Neural cell (in vitro differentiated cells): ENCODE data around the gene RAB18. TPM values are rescaled to one million over a fixed set of nuclear protein-coding genes. Genes with fewer than 3 reads are reported as not detected.

ENCODE experiments used
- H2AFZ ChIP-seq: fragments of 200-600, 300-800 bp; sonication (generic), shearing (Covaris generic); 2 replicates; pipeline ENCODE4 v1.6.0; 2014; ENCODE audit warnings: low read depth, mild to moderate bottlenecking, antibody characterized with exemption, low read length, moderate library complexity
- H3F3A ChIP-seq: fragments of 200-600 bp; shearing (Covaris generic); 2 replicates; pipeline ENCODE4 v1.6.1; 2016; ENCODE audit warnings: mild to moderate bottlenecking, moderate library complexity, mixed read lengths, antibody characterized with exemption, low read length; ENCODE audit not compliant: insufficient read depth, poor library complexity, severe bottlenecking
- H3K27ac ChIP-seq: fragments of 200-600, 300-800 bp; sonication (generic), shearing (Covaris generic); 2 replicates; pipeline ENCODE4 v1.5.1; 2014; ENCODE audit warnings: mild to moderate bottlenecking, low read length, moderate library complexity
- H3K27me3 ChIP-seq: fragments of 300-800, 200-600 bp; sonication (generic), shearing (Covaris generic); 2 replicates; pipeline ENCODE4 v1.6.0; 2014; ENCODE audit warnings: mild to moderate bottlenecking, low read depth, low read length, moderate library complexity; ENCODE audit not compliant: insufficient read depth
- H3K36me3 ChIP-seq: fragments of 300-800, 200-600 bp; sonication (generic), shearing (Covaris generic); 2 replicates; pipeline ENCODE4 v1.5.1; 2014; ENCODE audit warnings: mild to moderate bottlenecking, antibody characterized with exemption, low read length, moderate library complexity; ENCODE audit not compliant: insufficient read depth
- H3K4me2 ChIP-seq: fragments of 300-800, 200-600 bp; sonication (generic), shearing (Covaris generic); 2 replicates; pipeline ENCODE4 v1.6.0; 2014; ENCODE audit warnings: mild to moderate bottlenecking, low read length
- H3K4me3 ChIP-seq: fragments of 300-800, 200-600 bp; sonication (generic), shearing (Covaris generic); 2 replicates; pipeline ENCODE4 v1.5.1; 2014; ENCODE audit warnings: mild to moderate bottlenecking, low read length, moderate library complexity
- H3K79me2 ChIP-seq: fragments of 200-600 bp; shearing (Covaris generic); replicated peaks from 2 replicates; pipeline ENCODE4 v1.6.0; 2014; ENCODE audit warnings: mild to moderate bottlenecking, low read length, moderate library complexity; ENCODE audit not compliant: insufficient read depth
- H3K9ac ChIP-seq: fragments of 300-800, 200-600 bp; sonication (generic), shearing (Covaris generic); 2 replicates; pipeline ENCODE4 v1.6.1; 2016; ENCODE audit warnings: mild to moderate bottlenecking, low read length, mixed read lengths
- H3K9me2 ChIP-seq: fragments of 200-600 bp; shearing (Covaris generic); 2 replicates; pipeline ENCODE4 v1.6.1; 2016; ENCODE audit warnings: mild to moderate bottlenecking, low read length, mixed read lengths; ENCODE audit not compliant: insufficient read depth
- H3K9me3 ChIP-seq: fragments of 200-600, 300-800 bp; sonication (generic), shearing (Covaris generic); 2 replicates; pipeline ENCODE4 v1.6.1; 2016; ENCODE audit warnings: mild to moderate bottlenecking, mixed run types, low read length, moderate library complexity, mixed read lengths
- H4K20me1 ChIP-seq: fragments of 200-600 bp; shearing (Covaris generic); 2 replicates; pipeline ENCODE4 v1.6.1; 2016; ENCODE audit warnings: mild to moderate bottlenecking, mixed run types; ENCODE audit not compliant: insufficient read depth
- CTCF ChIP-seq: fragments of 450-650 bp; IDR thresholded peaks from 2 replicates; pipeline ENCODE4 v1.5.1; 2014; ENCODE audit warnings: antibody characterized with exemption, mild to moderate bottlenecking, moderate library complexity; ENCODE audit not compliant: poor library complexity, severe bottlenecking
- EP300 ChIP-seq: fragments of 450-650 bp; conservative IDR thresholded peaks from 2 replicates; pipeline ENCODE4 v1.6.1; 2014; ENCODE audit warnings: antibody characterized with exemption, mild to moderate bottlenecking, moderate library complexity; ENCODE audit not compliant: poor library complexity, severe bottlenecking
- EZH2 ChIP-seq: fragments of 200-600, 300-800 bp; shearing (Covaris generic), sonication (generic); IDR thresholded peaks from 2 replicates; pipeline ENCODE4 v1.6.1; 2014; ENCODE audit warnings: antibody characterized with exemption, low read length, borderline replicate concordance, mild to moderate bottlenecking; ENCODE audit not compliant: insufficient read depth, poor library complexity, severe bottlenecking
- MXI1 ChIP-seq: fragments of 450-650 bp; conservative IDR thresholded peaks from 2 replicates; pipeline ENCODE4 v1.6.1; 2014; ENCODE audit warnings: antibody characterized with exemption, mild to moderate bottlenecking; ENCODE audit not compliant: poor library complexity, severe bottlenecking
- POLR2AphosphoS5 ChIP-seq: IDR thresholded peaks from 2 replicates; pipeline ENCODE4 v1.6.1; 2012
- RAD21 ChIP-seq: fragments of 450-650 bp; conservative IDR thresholded peaks from 2 replicates; pipeline ENCODE4 v1.6.1; 2014; ENCODE audit warnings: antibody characterized with exemption, mild to moderate bottlenecking, moderate library complexity
- REST ChIP-seq: IDR thresholded peaks from 2 replicates; pipeline ENCODE4 v1.6.1; 2012; ENCODE audit warnings: borderline replicate concordance
- SMC3 ChIP-seq: fragments of 450-650 bp; conservative IDR thresholded peaks from 2 replicates; pipeline ENCODE4 v1.6.1; 2014; ENCODE audit warnings: antibody characterized with exemption, mild to moderate bottlenecking, moderate library complexity; ENCODE audit not compliant: poor library complexity
- TAF1 ChIP-seq: IDR thresholded peaks from 2 replicates; pipeline ENCODE4 v1.6.1; 2012; ENCODE audit warnings: low read depth
- polyA minus RNA-seq: library from RNA; depleted of rRNA, polyadenylated mRNA; stranded (reverse); fragments of >200 nt; gene quantifications from 2 replicates; pipeline ENCODE4 v1.2.3, GENCODE V29; 2014
- polyA plus RNA-seq: library from polyadenylated mRNA; depleted of rRNA; stranded (reverse); fragments of >200 nt; gene quantifications from 2 replicates; pipeline ENCODE4 v1.2.3, GENCODE V29; 2014

RAB18 gene
- polyA plus RNA-seq: 84.1 and 122 TPM in 2 replicates
- polyA minus RNA-seq: 119 and 127 TPM in 2 replicates

- H3K9me2 ChIP-seq: no peaks in the 10 kb centered on the region
- peak within 1 kb of the TSS; percentile 86 for H3K27ac ChIP-seq
- H3K9me3 ChIP-seq: no peaks in the 10 kb centered on the region
- H3F3A ChIP-seq: no peaks in the 10 kb centered on the region
- no peaks in the 10 kb centered on the region for H3K27me3 ChIP-seq
- peaks cover 48% of the 10 kb centered on the region for H3K79me2 ChIP-seq
- no peaks in the 10 kb centered on the region for H4K20me1 ChIP-seq
- no peaks in the 10 kb centered on the region for H3K36me3 ChIP-seq
- peak within 1 kb of the TSS; percentile 90 for H3K9ac ChIP-seq
- TF ChIP-seq POLR2AphosphoS5: peak; percentile 99
- no peak for TF ChIP-seq EZH2
- peak; percentile 60 for TF ChIP-seq MXI1
- peak; percentile 87 for TF ChIP-seq TAF1
- peak; percentile 57 for TF ChIP-seq CTCF
- TF ChIP-seq EP300: no peak
- peak; percentile 89 for TF ChIP-seq REST
- peak; percentile 44 for TF ChIP-seq SMC3
- peak; percentile 17 for TF ChIP-seq RAD21
- peak within 1 kb of the TSS; percentile 90 for H2AFZ ChIP-seq
- peak within 1 kb of the TSS; percentile 83 for H3K4me3 ChIP-seq
- peak within 1 kb of the TSS; percentile 95 for H3K4me2 ChIP-seq
Observed at GRCh38 chr10:27504007-27504807, at the start of gene RAB18. RAB18 (plus strand) TSS chr10:27504304; CDS start chr10:27504370, 66 bp downstream.

- TF ChIP-seq TAF1: no peak
- TF ChIP-seq CTCF: no peak
- no peak for TF ChIP-seq RAD21
- TF ChIP-seq EZH2: no peak
- no peak for TF ChIP-seq EP300
- TF ChIP-seq MXI1: no peak
- no peak for TF ChIP-seq SMC3
- no peak overlapping the region for H3K4me2 ChIP-seq
- no peak overlapping the region for H3K4me3 ChIP-seq
- H3F3A ChIP-seq: no peaks in the 10 kb centered on the region
- no peaks in the 10 kb centered on the region for H3K9me3 ChIP-seq
- no peaks in the 10 kb centered on the region for H3K27me3 ChIP-seq
- H3K9me2 ChIP-seq: no peaks in the 10 kb centered on the region
- H3K9ac ChIP-seq: no peak overlapping the region
- H3K27ac ChIP-seq: no peak overlapping the region
- no peaks in the 10 kb centered on the region for H3K79me2 ChIP-seq
- H2AFZ ChIP-seq: no peak overlapping the region
- H4K20me1 ChIP-seq: no peaks in the 10 kb centered on the region
- H3K36me3 ChIP-seq: no peaks in the 10 kb centered on the region
Observed at GRCh38 chr10:27454837-27455236, 49.3 kb upstream of the RAB18 start.
